HG02623 (cell line): ENCODE measurements around the gene ST6GAL1.
"Not testable (repeated sequence)": the region's sequence is repeated elsewhere in the genome, so short reads cannot be mapped to it uniquely, and the experiment has no call there.

ENCODE experiments used
- ATAC-seq: cut with Tn5 transposase; IDR thresholded peaks from one replicate; pipeline ENCODE4 v1.9.1; 2021; ENCODE audit warnings: moderate library complexity; ENCODE audit not compliant: unreplicated experiment

ST6GAL1 gene

DNA sequence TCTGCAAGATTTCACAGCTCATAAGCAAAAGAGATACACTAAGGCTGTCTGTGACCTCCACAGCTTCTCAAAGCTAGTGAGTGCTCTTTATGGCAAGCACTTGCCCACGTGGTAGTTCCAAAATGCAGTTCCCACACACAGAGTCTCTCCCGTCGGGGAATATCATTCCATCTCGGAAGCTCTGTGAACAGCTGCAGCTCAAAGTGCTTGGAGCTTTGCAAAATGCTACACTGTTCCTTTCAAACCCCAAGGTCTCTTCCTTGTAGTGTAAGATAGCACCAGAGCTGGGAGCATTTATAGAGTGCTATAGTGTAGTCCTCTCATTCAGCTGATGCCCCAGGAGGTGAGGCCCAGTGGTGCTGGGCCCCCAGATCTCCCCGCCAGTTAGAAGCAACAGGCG is 36.1 kb downstream of the ST6GAL1 start:
- ATAC-seq, result no peak

DNA sequence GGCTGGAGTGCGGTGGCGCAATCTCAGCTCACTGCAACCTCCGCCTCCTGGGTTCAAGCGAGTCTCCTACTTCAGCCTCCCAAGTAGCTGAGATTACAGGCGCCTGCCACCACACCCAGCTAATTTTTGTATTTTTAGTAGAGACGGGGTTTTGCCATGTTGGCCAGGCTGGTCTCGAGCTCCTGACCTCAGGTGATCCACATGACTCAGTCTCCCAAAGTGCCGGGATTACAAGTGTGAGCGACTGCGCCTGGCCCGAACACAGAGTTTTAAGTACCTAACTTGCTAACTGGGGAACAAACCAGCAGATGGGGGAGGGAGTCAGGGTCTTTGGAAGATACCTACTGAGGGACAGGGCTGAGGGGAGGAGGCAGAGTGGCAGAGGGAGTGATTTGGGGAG is 36.9 kb downstream of the ST6GAL1 start:
- not testable (repeated sequence) for ATAC-seq

DNA sequence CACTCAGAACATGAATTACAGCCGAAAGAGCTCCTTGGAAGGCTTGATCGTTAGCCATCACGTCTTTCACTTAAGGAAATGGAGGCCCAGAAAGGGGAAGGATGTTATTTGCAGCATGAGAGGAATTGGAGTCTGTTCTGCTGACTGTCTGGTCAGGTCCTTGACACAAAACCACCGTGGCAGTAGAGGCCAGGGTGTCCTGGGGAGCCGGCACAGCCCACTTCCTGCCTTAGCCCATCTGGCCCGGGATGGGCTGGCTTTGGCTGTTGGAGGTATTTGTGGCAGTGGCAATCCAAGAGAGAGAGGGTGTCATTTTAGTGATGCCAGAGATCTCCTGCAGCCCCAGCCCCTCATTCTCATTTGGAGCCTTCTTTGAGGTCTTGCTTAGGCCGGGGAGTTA is 37.4 kb downstream of the ST6GAL1 start:
- ATAC-seq, result no peak

DNA sequence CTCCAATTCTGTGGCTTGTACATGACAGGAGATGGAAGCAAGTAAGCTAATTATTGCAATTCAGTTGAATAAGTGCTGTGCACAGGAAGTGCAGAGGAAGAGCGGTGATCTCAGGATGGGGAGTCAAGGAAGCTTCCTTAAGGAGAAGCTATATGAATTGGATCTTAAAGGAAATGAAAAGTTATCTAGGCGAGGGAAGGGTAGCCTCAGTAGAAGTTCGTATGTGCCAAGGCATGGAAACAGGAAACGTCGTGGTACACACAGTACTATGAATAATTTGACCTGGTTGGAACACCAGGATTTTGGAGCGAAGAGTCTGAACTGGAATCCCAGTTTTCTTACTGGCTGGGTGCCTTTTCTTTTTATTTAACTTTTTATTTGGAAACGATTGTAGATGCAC is 39.3 kb downstream of the ST6GAL1 start:
- no peak for ATAC-seq

DNA sequence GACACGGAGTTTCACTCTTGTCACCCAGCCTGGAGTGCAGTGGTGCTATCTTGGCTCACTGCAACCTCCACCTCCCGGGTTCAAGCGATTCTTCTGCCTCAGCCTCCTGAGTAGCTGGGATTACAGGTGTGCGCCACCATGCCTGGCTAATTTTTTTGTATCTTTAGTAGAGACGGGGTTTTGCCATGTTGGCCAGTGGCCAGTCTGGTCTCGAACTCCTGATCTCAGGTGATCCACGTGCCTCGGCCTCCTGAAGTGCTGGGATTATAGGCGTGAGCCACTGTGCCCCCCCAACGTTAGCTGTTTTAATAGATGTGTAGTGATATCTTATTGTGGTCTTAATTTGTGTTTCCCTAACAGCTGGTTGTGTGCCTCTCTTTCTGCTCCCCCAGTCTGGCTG is 40.8 kb downstream of the ST6GAL1 start:
- not testable (repeated sequence) for ATAC-seq

DNA sequence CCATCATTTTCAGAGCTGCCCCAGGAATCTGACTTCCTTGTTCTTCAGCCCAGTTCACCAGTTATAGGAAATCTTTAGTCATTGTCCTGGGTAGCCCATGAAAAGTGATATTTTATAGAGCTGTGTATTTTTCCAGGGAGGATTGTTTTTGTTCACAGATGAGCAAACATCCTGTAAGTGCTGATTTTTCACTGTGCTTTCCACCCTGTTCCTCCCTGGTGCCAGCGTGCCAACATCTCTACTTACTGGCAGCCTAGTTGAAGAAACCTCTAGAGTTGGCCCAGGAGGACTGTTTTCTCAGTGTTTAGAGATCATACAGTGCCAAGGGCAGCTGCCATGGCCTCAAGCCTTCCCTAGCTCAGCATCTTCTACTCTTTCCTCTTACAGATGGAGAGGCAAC is 41.3 kb downstream of the ST6GAL1 start:
- ATAC-seq, result no peak

DNA sequence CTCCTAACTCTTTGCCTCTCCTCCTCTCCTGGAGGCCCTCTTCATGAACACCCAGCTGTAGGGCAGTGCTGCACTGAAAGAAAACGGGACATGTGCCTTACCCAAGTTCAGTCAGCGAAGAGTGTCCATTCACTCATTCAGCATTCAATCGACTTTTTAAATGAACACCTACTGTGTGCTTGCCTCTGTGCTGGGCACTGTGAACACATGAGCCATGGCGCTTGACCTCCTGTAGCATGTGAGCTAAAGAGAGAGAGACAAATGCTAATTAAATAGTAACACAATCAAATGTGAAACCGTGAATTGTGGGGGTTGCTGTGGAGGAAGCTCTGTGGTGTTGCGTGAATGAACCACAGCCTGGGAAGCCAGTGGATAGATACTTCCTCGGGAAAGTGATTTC is 43.4 kb downstream of the ST6GAL1 start:
- ATAC-seq, result no peak

DNA sequence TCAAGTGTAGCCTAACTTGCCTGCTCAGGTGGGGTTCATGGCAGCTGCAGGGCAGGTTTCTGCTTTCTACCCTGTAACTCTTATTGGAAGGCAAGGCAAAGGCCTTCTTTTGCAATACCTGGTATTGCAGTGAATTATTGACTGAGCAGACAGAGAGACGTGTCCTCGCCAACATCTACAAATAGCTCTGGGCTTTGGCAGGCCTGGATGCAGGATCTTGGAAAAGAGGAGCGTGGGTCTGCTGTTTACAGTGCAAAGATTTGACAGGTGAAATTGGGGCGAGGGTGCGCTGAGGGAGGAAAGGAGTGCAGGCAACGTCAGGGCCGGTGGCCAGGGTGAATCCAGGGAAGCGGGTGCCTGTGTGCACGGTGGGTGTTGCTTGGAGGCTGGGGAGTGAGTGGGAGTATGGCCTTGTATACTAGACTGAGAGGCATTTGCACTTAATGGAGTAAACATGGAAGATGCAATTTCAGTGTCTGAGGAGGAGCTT is 44.5 kb downstream of the ST6GAL1 start:
- no peak for ATAC-seq

DNA sequence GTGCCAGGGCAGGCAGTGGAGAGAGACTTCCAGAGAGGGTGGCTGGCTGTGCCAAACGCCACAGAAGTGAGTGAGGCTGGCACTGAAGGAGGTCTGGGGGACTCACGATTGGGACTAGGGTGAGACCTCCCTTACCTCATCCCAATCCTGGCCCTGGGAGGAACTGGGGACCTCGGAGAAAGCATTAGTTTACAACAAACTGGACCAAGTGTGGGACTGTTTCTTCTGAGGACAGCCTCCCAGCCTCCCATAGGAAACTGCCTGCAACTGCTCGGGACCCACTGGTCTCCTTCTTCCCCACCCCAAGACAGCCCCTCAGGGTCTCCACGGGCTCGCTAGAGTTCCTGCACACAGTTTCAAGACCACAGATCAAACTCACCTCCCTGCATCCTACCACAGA is 45.4 kb downstream of the ST6GAL1 start:
- ATAC-seq, result no peak

DNA sequence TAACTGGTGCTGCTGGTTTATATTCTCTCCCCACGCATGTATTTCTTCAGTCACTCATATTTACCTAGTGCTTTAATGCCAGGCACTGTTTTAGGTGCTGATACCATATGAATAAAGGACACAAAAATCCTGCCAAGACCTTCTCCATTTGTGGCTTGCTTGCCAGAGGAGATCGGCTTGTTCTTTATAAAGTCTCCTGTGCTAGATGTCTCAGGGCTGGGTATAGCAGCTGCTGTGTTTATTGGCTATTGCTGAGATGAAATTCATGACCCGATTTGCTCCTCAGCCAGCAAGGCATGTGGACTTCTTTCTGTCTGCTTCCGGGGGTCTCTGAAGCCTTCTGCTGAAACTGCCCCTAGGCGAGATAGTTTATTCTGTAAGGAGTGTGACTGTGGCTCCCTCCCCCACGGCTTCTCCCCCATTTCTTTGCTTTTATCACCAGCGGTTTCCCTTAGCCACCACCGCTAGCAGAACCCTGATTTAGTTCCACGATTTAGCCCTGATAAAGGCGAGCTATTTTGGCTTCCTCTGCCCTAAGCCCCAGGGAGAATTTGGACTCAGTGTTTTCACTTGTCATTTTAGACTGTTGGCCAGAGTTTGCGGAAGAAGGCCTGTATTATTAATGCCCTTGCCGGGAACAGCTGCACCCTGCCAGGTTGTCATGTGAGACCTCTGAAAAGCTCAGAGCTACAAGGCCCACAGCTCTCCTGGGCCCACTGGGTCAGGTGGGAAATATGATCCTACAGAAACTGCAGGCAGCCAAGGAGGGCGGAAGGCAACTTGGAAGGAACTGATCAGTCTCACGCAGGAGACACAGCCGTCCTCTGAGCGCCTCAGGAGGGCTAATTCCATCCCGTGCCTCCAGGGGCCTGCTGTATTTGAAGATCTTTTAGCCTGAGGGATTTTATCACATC is 46.8 kb downstream of the ST6GAL1 start:
- ATAC-seq, result no peak

DNA sequence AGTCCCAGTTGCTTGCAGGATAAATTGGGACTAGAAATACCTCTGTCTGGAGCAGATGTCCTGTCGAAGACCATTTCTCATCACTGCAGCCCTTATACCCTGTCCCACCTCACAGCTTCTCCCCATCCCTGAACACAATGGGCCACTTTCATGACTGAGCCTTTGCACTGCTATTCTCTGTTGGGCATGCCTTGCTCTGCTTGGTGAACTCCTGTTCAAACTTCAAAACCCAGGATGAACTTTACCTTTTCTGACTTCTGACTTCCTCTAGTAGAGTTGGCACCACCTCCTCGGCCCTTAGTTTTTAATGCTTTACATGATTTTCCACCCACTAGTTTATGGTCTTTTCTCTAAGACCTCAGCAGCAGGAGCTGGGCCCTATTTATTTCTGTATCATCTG is 48.4 kb downstream of the ST6GAL1 start:
- no peak for ATAC-seq

DNA sequence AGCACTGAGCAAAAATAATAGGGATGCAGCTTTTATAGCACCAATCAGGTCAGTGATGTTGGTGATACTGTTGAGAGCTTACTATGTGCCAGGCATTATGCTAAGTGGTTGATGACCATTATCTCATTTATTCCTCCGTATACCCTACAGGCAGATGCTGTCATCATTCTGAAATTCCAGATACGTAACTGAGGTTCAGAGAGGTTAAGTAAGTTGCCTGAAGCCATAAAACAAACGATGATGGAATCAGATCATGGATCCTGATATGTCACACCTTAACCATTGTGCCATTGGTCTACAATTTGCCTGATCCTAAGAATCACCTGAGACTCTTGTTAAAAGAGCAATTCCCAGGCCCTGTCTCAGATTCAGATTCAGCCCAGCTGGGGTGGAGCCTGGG is 49.5 kb downstream of the ST6GAL1 start:
- ATAC-seq, result no peak

DNA sequence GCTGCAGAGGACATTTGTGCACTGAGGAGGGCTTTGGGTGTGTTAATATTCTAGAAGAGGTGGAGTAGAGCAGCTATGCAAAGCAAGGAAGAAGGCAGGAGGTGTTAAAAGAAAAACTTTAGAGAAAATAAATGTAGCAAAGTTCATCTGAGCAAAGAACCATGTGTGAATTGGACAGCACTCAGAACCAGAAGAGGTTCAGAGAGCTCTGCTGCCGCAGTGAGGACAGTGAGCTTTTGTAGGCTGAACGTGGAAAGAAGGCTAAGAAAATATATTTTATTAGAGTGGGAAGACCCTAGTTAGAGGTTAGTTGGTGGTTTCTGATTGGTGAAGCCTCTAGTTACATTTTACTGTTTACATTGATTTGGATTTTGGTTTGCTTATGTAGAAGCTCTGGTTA is 50.7 kb downstream of the ST6GAL1 start:
- no peak for ATAC-seq

DNA sequence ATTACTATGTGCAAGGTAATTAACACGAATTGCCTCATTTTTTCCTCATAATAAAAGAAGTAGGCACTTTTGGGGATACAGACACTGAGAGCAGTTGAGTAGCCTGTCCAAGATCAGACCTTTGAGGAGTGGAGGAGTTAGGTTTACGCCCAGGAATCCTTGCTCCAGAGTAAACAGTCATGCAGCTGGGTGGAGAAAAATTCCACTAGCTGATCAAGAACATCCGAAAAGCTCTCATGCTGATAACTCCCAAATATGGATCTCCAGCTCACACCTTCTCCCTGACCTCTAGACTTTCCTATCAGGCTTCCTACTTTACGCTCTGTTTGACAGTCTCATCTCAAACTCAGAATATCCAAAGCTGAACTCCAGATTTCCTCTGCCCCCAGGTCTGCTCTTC is 53.3 kb downstream of the ST6GAL1 start:
- no peak for ATAC-seq

DNA sequence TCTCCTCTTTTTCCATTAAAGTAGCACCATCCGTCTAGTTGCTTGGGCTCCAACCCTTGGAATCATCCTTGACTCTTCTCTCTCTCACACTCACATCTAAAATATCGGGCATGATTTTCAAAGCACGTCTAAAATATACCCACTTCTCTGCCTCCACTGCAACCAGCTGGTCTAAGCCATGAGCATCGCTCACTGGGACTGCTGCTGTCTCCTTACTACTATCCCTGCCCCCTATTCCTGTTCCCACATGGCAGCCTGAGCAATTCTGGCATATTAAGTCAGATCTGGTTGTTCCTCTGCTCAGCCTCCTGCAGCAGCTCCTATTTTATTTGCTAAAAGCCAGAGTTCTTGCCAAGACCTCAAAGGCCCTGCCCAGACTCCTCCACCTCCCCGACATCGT is 53.7 kb downstream of the ST6GAL1 start:
- no peak for ATAC-seq

DNA sequence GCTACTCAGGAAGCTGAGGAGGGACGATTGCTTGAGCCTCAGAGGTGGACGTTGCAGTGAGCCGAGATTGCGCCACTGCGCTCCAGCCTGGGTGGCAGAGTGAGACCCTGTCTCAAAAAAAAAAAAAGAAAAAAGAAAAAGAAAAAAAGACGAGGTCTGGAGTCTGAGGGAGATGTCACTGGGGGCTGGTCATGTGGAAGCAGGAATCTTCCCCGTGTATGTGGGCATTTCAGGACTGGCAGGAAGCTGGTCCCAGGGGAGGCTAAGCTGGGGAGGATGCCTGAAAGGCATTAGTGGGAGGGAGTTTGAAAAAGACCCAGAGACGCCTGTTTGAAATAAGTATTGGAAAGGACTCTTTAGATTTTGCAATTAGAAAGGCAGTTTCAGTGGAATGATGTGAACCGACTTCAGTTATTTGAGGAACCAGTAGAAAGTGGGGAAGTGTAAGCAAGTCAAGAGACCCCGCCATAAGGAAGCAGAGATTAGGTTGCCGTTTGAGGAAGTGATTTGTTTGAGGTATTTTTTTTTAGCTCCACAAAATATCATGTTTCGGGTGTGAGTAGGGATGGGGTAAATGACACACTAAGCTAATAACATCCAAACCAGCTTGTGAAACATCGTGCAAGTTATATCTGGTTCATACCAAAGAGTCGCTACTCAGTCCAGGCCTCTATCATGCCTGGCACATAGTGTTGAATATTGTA is 55.5 kb downstream of the ST6GAL1 start:
- ATAC-seq, result peak; percentile 52

DNA sequence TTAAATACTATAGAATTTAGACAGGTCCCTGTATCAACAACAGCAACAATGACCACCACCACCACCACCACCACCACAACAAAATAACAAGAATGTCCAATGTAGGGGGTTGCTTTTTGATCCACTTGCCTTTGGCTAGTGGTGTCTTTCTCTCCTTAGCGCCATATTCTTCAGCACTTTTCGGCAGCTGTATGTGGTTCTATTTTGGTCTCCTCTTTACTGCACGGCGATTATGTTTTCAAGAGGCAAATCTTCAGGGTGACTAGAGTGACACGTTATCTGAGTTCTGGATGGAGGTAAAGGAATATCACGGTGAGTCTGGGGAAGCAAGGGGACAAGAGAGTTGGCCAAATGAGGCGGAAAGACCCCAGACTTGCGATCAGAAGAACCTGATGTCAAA is 56.1 kb downstream of the ST6GAL1 start:
- ATAC-seq, result no peak

DNA sequence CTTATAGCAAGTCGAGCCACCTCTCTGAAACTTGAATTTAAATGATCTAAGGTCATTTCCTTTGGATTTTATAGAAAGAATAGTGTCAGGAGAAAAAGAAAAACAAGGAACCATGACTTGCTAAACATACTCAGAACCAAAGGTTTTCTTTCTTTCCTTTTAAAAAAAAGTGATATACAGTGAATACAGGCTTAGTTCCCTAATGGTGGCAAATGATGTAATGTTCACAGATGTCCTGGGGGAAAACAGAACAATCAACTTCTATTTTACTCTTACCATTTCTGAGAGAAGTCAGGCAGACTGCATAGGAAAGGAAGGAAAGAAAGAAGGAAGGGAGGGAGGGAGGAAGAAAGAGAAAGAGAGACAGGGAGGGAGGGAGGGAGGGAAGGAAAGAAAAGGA is 56.5 kb downstream of the ST6GAL1 start:
- no peak for ATAC-seq

DNA sequence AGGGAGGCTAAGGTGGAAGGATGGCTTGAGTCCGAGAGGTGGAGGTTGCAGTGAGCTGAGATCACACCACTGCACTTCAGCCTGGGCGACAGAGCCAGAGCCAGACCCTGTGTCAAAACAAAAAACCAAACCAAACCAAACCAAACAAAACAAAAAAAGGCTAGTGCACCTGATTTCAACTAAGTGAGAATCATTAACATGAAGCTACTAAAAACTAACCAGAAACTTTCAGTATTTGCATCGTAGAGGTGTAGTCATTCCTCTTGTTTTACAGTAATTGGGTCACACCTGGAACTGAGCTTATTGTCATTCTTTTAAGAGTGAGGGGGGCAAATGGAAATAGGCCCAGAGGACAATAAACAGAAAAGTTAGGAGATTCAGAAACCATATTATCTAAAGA is 58.5 kb downstream of the ST6GAL1 start:
- peak; percentile 66 for ATAC-seq

DNA sequence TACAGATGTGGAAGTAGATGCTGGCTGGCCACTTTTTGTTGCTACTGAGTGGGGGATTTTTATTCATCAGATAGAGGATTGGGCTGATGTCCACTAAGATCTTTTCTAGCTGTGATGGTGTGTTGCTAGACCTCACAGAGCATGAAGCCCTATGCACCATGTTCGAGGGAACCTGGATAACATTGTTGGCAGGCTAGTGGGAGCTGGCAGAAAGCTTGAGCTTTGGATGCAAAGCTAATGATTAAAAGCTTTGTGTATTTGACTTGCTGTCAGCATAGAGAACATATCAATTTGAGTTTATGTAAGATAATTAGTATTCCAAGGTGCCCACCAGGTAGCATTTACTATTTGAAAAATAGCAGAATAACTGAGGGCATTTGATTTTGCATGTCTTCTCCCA is 59.1 kb downstream of the ST6GAL1 start:
- no peak for ATAC-seq

DNA sequence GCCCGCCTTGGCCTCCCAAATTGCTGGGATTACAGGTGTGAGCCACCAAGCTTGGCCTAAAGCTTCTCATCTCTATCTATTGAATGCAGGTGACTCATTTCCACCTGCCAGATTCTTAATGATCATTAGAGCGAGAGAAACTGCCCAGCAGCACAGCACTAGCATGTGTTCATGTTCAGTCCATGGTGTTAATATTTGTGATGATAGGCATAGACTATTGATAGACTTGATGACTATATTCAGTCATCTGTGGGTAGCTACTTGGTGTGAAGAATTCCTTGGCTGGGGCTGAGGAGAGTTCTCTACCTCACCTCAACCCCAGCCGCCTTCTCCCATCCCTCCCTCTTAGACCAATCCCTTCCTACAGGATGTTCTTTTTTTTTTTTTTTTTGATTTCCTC is 60.0 kb downstream of the ST6GAL1 start:
- ATAC-seq, result no peak

DNA sequence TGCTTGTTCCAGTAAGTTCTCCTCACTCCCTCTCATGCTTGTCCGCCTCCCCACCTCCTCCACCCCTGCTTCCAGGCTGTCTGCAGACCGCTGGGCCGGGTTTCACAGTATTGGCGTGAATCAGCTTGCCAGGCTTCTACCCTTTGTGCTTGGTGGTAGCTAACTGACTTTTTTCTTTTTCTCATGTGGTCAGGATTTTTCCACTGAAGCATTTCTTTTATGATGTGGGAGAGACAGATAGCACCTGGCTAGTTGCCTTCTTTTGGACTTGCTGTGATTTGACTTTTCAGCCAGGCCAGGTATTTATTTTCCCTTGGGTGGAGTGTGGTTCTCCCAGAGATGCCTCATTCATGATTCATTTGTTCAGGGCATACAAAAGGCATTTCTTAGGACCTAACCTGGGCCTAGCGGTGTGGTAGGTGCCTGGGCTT is 60.6 kb downstream of the ST6GAL1 start:
- no peak for ATAC-seq
